Measurements from ENCODE around the gene NISCH.

Gene NISCH

GRCh38 chr3:52447512-52448355 is 7.7 kb upstream of the NISCH start:
- no peak for DNase-seq

- no peak for DNase-seq
These were observed 4.7 kb upstream of the NISCH start for GRCh38 chr3:52450489-52451236.

- DNase-seq, result no peak
These were observed 3.9 kb upstream of the NISCH start for GRCh38 chr3:52451237-52452083.

GRCh38 chr3:52452126-52452525 is 3.3 kb upstream of the NISCH start:
- no peak for DNase-seq

GRCh38 chr3:52452570-52453221 is 2.7 kb upstream of the NISCH start:
- DNase-seq, result no peak

GRCh38 chr3:52453496-52454249 is 1.7 kb upstream of the NISCH start, which contains the start of gene TNNC1:
Gene TNNC1, minus strand, starts transcription at chr3:52454041. Its CDS starts 26 bp downstream, at chr3:52454015.
- DNase-seq, result peak; percentile 15

- DNase-seq, result no peak
These were observed 1.0 kb upstream of the NISCH start for GRCh38 chr3:52454250-52454937.

- DNase-seq, result no peak
These were observed 494 bp upstream of the NISCH start for GRCh38 chr3:52454938-52455282.

- peak; percentile 31 for DNase-seq
These were observed 880 bp downstream of the NISCH start for GRCh38 chr3:52456169-52456799.

- DNase-seq, result no peak
These were observed 1.4 kb downstream of the NISCH start for GRCh38 chr3:52456800-52457183.

- DNase-seq, result no peak
These were observed 2.8 kb downstream of the NISCH start for GRCh38 chr3:52458031-52458760.

GRCh38 chr3:52458770-52459545 is 3.6 kb downstream of the NISCH start:
- DNase-seq, result no peak

GRCh38 chr3:52461874-52462273 is 6.5 kb downstream of the NISCH start:
- DNase-seq, result no peak

- no peak for DNase-seq
These were observed 8.0 kb downstream of the NISCH start for GRCh38 chr3:52463416-52463815.

GRCh38 chr3:52468336-52468735 is 12.9 kb downstream of the NISCH start:
- DNase-seq, result peak; percentile 23

GRCh38 chr3:52469001-52469400 is 13.6 kb downstream of the NISCH start:
- DNase-seq, result no peak

- no peak for DNase-seq
These were observed 15.5 kb downstream of the NISCH start for GRCh38 chr3:52470920-52471319.

- peak; percentile 40 for DNase-seq
These were observed 16.2 kb downstream of the NISCH start for GRCh38 chr3:52471371-52472238.
